ENCODE measurements around the gene TBC1D2.

TBC1D2 gene, protein sequence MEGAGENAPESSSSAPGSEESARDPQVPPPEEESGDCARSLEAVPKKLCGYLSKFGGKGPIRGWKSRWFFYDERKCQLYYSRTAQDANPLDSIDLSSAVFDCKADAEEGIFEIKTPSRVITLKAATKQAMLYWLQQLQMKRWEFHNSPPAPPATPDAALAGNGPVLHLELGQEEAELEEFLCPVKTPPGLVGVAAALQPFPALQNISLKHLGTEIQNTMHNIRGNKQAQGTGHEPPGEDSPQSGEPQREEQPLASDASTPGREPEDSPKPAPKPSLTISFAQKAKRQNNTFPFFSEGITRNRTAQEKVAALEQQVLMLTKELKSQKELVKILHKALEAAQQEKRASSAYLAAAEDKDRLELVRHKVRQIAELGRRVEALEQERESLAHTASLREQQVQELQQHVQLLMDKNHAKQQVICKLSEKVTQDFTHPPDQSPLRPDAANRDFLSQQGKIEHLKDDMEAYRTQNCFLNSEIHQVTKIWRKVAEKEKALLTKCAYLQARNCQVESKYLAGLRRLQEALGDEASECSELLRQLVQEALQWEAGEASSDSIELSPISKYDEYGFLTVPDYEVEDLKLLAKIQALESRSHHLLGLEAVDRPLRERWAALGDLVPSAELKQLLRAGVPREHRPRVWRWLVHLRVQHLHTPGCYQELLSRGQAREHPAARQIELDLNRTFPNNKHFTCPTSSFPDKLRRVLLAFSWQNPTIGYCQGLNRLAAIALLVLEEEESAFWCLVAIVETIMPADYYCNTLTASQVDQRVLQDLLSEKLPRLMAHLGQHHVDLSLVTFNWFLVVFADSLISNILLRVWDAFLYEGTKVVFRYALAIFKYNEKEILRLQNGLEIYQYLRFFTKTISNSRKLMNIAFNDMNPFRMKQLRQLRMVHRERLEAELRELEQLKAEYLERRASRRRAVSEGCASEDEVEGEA

DNA sequence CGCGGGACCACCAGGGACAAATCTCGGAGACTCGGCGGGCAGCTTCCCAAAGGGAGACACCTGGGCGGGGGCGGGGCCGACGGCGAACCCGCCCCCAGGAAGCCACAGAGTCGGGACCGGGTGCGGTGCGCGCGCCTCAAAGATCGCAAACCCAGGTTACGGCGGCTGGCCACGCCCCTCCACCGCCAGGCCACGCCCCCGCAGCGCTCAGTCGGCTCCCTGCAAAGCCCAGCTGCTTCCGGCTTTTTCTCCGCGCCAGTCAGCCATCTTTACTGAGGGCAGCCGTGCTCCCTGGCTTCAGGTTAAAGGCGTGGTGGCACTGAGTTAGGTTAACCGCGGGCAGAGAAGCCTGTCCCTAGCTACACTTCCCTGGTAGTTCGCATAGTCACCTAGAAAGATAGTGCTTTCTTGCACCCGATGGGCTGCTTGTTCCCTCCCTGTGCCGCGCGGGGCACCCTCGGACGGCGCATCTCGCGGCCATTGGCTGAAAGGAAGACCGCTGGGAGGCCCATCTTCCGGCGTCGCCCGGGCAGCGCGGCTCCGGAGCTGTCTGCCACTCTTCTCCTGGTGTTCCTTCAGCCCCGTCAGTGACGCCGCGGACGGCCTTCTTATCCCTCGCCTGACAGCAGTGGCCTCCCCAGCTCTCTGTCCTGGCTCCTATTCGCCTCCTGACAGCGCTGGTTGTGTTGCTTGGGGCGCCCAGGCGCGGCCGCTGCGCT lies at the start of gene TBC1D2:
TBC1D2 (minus strand) TSS at position 72 of the 719 bp plus-strand sequence. CDS start 108 bp downstream, outside the sequence.
- peak; percentile 82 for DNase-seq (ENCODE audit: extremely low read depth, low read depth)
- TF ChIP-seq, protein P1, sequence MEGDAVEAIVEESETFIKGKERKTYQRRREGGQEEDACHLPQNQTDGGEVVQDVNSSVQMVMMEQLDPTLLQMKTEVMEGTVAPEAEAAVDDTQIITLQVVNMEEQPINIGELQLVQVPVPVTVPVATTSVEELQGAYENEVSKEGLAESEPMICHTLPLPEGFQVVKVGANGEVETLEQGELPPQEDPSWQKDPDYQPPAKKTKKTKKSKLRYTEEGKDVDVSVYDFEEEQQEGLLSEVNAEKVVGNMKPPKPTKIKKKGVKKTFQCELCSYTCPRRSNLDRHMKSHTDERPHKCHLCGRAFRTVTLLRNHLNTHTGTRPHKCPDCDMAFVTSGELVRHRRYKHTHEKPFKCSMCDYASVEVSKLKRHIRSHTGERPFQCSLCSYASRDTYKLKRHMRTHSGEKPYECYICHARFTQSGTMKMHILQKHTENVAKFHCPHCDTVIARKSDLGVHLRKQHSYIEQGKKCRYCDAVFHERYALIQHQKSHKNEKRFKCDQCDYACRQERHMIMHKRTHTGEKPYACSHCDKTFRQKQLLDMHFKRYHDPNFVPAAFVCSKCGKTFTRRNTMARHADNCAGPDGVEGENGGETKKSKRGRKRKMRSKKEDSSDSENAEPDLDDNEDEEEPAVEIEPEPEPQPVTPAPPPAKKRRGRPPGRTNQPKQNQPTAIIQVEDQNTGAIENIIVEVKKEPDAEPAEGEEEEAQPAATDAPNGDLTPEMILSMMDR (IDR thresholded peaks at IDR 0.05; ENCODE audit: low read depth, low read length), result peak; percentile 17

DNA sequence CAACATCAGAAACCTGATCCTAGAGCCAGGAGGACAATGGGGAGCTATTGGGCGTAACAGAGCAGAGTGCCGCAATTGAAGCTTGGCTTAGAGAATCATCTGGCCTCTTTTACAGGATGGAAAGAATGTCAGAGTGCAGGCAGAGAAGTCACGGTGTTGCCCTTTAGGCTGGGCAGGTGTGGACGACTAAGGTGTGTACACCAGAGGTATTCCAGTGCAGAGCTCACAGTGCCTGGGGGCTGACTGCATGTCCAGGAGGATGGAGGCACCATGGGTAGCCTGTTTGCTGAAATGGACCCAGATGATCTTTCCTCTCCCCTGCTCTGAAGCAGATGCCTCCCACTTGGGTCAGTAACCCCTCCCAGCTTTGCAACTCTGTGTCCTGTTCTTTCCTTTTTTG lies 48.9 kb upstream of the TBC1D2 start:
- TF ChIP-seq, protein P1 (IDR thresholded peaks at IDR 0.05; ENCODE audit: low read depth, low read length), result no peak
- DNase-seq (ENCODE audit: extremely low read depth, low read depth), result no peak

DNA sequence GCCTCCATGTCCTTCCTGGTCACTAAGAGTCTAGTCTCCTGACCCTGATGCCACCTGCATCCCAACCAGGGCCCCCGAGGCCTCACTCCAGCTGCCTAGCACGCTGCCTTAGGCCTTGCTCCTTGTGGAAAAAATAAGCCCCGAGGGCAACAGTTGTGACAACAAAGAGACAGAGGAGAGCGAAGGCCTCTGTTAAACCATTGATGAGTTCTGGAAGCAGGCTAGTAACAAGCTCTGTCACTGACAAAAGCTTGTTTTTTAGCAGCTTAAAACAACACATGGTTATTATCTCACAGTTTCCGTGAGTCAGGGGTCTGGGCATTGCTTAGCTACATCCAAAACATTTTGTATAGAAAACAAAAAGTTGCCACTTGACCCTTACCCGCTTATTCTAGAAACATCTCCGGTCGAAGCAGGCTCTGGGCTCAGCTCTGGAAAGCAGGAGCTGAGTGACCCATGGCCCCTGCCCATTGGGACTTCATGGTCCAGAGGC lies 48.2 kb upstream of the TBC1D2 start:
- DNase-seq (ENCODE audit: extremely low read depth, low read depth), result no peak
- TF ChIP-seq, protein P1 (IDR thresholded peaks at IDR 0.05; ENCODE audit: low read depth, low read length), result no peak

DNA sequence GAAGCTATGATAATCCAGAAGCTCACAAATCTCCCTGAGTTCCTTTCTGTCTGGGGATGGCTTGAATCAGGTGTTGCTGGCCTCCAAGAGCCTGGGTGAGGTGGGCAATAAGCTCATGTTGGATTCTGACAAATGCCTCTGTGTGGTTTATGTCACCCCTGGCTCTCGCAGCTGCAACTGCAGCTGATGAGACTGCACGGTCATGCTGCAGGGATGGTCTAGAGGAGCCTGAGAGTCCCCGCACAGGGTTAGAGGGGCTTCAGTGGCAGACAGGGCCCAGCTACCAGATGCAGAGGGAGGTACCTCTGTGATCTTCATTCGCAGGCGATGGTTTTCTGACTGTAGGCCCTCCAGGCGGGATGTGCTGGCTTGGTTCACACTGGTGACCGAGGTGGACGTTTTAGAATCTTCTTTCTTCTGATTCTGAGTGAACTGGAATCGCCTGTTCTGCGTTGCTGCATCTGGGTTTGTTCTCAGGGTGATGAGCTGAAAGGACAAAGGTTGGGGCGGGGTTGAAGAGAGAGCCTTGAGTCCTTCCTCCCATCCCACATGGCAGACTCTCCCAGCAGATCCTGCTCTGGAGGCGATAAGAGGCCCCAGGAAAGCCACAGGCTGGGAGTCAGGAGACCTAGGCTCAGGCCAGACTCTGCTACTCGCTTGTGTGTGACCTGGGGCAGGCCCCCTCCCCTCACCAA lies 47.6 kb upstream of the TBC1D2 start:
- TF ChIP-seq, protein P1 (IDR thresholded peaks at IDR 0.05; ENCODE audit: low read depth, low read length), result no peak
- DNase-seq (ENCODE audit: extremely low read depth, low read depth), result no peak

DNA sequence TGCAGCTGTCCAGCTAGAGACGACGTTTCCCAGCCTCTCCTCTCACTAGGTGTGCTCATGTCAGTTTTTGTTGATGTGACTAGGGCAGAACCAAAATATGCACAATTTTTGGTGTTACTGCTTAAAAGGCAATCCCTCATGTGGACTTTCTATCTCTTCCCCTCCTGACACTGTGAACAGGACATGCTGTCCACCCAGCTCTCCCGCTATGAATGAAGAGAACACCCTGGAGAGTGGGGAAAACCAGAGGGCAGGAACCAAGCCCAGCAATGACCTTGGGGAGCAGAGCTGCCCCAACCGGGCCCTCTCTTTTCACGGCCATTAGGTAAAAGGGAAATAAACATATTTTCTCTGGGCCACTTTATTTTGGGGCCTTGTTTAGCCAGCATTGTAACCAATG lies 46.7 kb upstream of the TBC1D2 start:
- TF ChIP-seq, protein P1 (IDR thresholded peaks at IDR 0.05; ENCODE audit: low read depth, low read length), result no peak
- no peak for DNase-seq (ENCODE audit: extremely low read depth, low read depth)

DNA sequence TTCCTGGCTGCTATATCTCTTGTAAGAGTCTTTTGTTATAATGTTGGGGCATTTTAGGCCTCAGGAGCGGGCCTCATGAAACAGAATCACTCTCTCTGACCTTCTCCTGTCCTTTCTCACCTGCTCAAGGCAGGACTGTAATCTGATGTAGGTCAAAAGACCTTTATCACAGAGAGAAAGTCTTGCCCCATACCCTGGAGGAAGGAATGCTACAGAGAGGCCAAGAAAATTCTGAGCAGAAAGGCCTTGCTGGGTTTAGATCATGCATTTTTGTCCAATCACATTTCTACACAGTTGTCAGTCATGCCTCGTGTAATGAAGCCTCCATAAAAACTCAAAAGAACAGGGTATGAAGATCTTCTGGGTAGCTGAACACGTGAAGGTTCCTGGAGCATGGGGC lies 45.2 kb upstream of the TBC1D2 start:
- no peak for DNase-seq (ENCODE audit: extremely low read depth, low read depth)
- TF ChIP-seq, protein P1 (IDR thresholded peaks at IDR 0.05; ENCODE audit: low read depth, low read length), result no peak
